ENCODE data around the gene CAMK1D.

DNA sequence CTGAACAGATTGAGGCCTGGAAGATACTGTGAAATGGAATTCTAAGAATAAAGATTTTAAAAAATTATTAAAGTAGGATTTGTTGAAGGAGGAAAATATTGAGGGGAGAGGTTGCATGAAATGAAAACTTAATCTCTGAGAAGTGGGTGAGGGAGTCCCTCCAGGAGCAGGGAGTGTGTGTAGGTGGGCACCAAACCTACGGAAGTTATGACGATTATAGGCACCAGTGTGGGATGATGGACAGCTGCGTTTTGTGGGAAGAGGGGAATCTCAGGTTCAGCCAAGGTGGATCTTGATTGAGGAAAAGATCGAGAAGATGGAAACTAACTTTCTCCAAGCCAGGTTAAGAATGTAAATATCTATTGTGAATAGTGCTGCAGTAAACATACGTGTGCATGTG, 405.7 kb downstream of the CAMK1D start:
- TF ChIP-seq, protein P1, sequence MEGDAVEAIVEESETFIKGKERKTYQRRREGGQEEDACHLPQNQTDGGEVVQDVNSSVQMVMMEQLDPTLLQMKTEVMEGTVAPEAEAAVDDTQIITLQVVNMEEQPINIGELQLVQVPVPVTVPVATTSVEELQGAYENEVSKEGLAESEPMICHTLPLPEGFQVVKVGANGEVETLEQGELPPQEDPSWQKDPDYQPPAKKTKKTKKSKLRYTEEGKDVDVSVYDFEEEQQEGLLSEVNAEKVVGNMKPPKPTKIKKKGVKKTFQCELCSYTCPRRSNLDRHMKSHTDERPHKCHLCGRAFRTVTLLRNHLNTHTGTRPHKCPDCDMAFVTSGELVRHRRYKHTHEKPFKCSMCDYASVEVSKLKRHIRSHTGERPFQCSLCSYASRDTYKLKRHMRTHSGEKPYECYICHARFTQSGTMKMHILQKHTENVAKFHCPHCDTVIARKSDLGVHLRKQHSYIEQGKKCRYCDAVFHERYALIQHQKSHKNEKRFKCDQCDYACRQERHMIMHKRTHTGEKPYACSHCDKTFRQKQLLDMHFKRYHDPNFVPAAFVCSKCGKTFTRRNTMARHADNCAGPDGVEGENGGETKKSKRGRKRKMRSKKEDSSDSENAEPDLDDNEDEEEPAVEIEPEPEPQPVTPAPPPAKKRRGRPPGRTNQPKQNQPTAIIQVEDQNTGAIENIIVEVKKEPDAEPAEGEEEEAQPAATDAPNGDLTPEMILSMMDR (IDR thresholded peaks at IDR 0.05): no peak
- TF ChIP-seq POLR2A (IDR thresholded peaks at IDR 0.05) (no peak), POLR2AphosphoS5 (IDR thresholded peaks at IDR 0.05) (no peak)
